ENCODE data around the gene HRCT1. TPM values are rescaled to one million over a fixed set of nuclear protein-coding genes. Genes with fewer than 3 reads are reported as not detected.

Gene HRCT1
- polyA plus RNA-seq, 1 donor from 2014 or later = not detected

- H3K9me3 Mint-ChIP-seq = peaks cover 0 to 6% (median 4%) of the 10 kb centered on the region in 3 donors
- no peaks in the 10 kb centered on the region for H3K36me3 Mint-ChIP-seq
- peaks cover 5 to 21% (median 6%) of the 10 kb centered on the region in 3 donors for H3K4me1 Mint-ChIP-seq
- H3K27ac Mint-ChIP-seq = peak overlapping the region in 1 of 3 donors; percentile 1
- no peak overlapping the region for H3K4me3 Mint-ChIP-seq
- peaks cover 14% of the 10 kb centered on the region for H3K27me3 Mint-ChIP-seq
Measured at GRCh38 chr9:35939679-35940250, 33.8 kb downstream of the HRCT1 start.

GRCh38 chr9:35940458-35941407, 34.7 kb downstream of the HRCT1 start:
- Mint-ChIP-seq H3K27ac (no peak overlapping the region), H3K4me1 (peaks cover 6 to 23% (median 8%) of the 10 kb centered on the region in 3 donors), H3K4me3 (no peak overlapping the region), H3K27me3 (peaks cover 14% of the 10 kb centered on the region), H3K9me3 (peaks cover 0 to 6% (median 4%) of the 10 kb centered on the region in 3 donors), H3K36me3 (no peaks in the 10 kb centered on the region)

- no peak overlapping the region for H3K27ac Mint-ChIP-seq
- no peak overlapping the region for H3K4me3 Mint-ChIP-seq
- H3K4me1 Mint-ChIP-seq = peaks cover 2 to 21% (median 7%) of the 10 kb centered on the region in 3 donors
- H3K36me3 Mint-ChIP-seq = no peaks in the 10 kb centered on the region
- H3K27me3 Mint-ChIP-seq = peaks cover 13% of the 10 kb centered on the region
- H3K9me3 Mint-ChIP-seq = peaks cover 0 to 2% (median 2%) of the 10 kb centered on the region in 3 donors
Measured at GRCh38 chr9:35942286-35942685, 36.3 kb downstream of the HRCT1 start.

GRCh38 chr9:35944173-35944572, 38.2 kb downstream of the HRCT1 start:
- no peak overlapping the region for H3K4me3 Mint-ChIP-seq
- no peak overlapping the region for H3K27ac Mint-ChIP-seq
- H3K36me3 Mint-ChIP-seq = no peaks in the 10 kb centered on the region
- peaks cover 0 to 15% (median 5%) of the 10 kb centered on the region in 3 donors for H3K4me1 Mint-ChIP-seq
- no peaks in the 10 kb centered on the region for H3K9me3 Mint-ChIP-seq
- H3K27me3 Mint-ChIP-seq = peaks cover 15% of the 10 kb centered on the region

- Mint-ChIP-seq H3K27me3 (peaks cover 16% of the 10 kb centered on the region), H3K4me3 (no peak overlapping the region), H3K9me3 (no peaks in the 10 kb centered on the region), H3K4me1 (peaks cover 0 to 13% (median 5%) of the 10 kb centered on the region in 3 donors), H3K36me3 (no peaks in the 10 kb centered on the region), H3K27ac (no peak overlapping the region)
Measured at GRCh38 chr9:35944841-35945240, 38.8 kb downstream of the HRCT1 start.

GRCh38 chr9:35945341-35946018, 39.5 kb downstream of the HRCT1 start:
- no peaks in the 10 kb centered on the region for H3K36me3 Mint-ChIP-seq
- peak overlapping the region in 1 of 4 donors; percentile 11 for H3K4me3 Mint-ChIP-seq
- no peak overlapping the region for H3K27ac Mint-ChIP-seq
- H3K4me1 Mint-ChIP-seq = peaks cover 0 to 9% (median 5%) of the 10 kb centered on the region in 3 donors
- no peaks in the 10 kb centered on the region for H3K9me3 Mint-ChIP-seq
- peaks cover 19% of the 10 kb centered on the region for H3K27me3 Mint-ChIP-seq

- Mint-ChIP-seq H3K9me3 (no peaks in the 10 kb centered on the region), H3K27me3 (peaks cover 16% of the 10 kb centered on the region), H3K27ac (no peak overlapping the region), H3K36me3 (no peaks in the 10 kb centered on the region), H3K4me1 (peaks cover 0 to 5% (median 5%) of the 10 kb centered on the region in 3 donors), H3K4me3 (no peak overlapping the region)
Measured at GRCh38 chr9:35948451-35948850, 42.4 kb downstream of the HRCT1 start.

- Mint-ChIP-seq H3K27me3 (peaks cover 16% of the 10 kb centered on the region), H3K27ac (no peak overlapping the region), H3K4me3 (no peak overlapping the region), H3K9me3 (no peaks in the 10 kb centered on the region), H3K4me1 (peaks cover 0 to 5% (median 5%) of the 10 kb centered on the region in 3 donors), H3K36me3 (no peaks in the 10 kb centered on the region)
Measured at GRCh38 chr9:35948901-35949318, 42.9 kb downstream of the HRCT1 start.

GRCh38 chr9:35951736-35952135, 45.7 kb downstream of the HRCT1 start:
- Mint-ChIP-seq H3K36me3 (no peaks in the 10 kb centered on the region), H3K4me3 (no peak overlapping the region), H3K27ac (no peak overlapping the region), H3K4me1 (no peaks in the 10 kb centered on the region), H3K27me3 (peaks cover 18% of the 10 kb centered on the region), H3K9me3 (no peaks in the 10 kb centered on the region)

- no peaks in the 10 kb centered on the region for H3K36me3 Mint-ChIP-seq
- H3K27ac Mint-ChIP-seq = no peak overlapping the region
- no peaks in the 10 kb centered on the region for H3K9me3 Mint-ChIP-seq
- H3K27me3 Mint-ChIP-seq = peaks cover 24% of the 10 kb centered on the region
- no peak overlapping the region for H3K4me3 Mint-ChIP-seq
- no peaks in the 10 kb centered on the region for H3K4me1 Mint-ChIP-seq
Measured at GRCh38 chr9:35952526-35953191, 46.7 kb downstream of the HRCT1 start.

GRCh38 chr9:35954942-35955546, 49.0 kb downstream of the HRCT1 start:
- no peaks in the 10 kb centered on the region for H3K36me3 Mint-ChIP-seq
- H3K4me1 Mint-ChIP-seq = no peaks in the 10 kb centered on the region
- peaks cover 22% of the 10 kb centered on the region for H3K27me3 Mint-ChIP-seq
- H3K9me3 Mint-ChIP-seq = no peaks in the 10 kb centered on the region
- no peak overlapping the region for H3K27ac Mint-ChIP-seq
- H3K4me3 Mint-ChIP-seq = no peak overlapping the region

- H3K27me3 Mint-ChIP-seq = peaks cover 19% of the 10 kb centered on the region
- no peaks in the 10 kb centered on the region for H3K9me3 Mint-ChIP-seq
- H3K4me1 Mint-ChIP-seq = no peaks in the 10 kb centered on the region
- no peak overlapping the region for H3K4me3 Mint-ChIP-seq
- no peaks in the 10 kb centered on the region for H3K36me3 Mint-ChIP-seq
- no peak overlapping the region for H3K27ac Mint-ChIP-seq
Measured at GRCh38 chr9:35956651-35957050, 50.6 kb downstream of the HRCT1 start.

All from IgD-negative memory B cell (primary cell).